K562 (cell line): Measurements from ENCODE around the gene USP11. TPM values are rescaled to one million over a fixed set of nuclear protein-coding genes. Genes with fewer than 3 reads are reported as not detected.

Experiments used
- ATAC-seq: fragments of 200-7000 bp; cut with Tn5 transposase; 3 replicates; pipeline ENCODE4 v1.9.1; 2020; ENCODE audit warnings: moderate library complexity
- BruUV-seq: library from RNA; stranded (reverse); fragments of 400-500 nt; replicated peaks from 2 replicates; lab custom pipeline; 2021; lab: Mats Ljungman, UMichigan
- CTCF ChIA-PET: fragments of 300-600 bp; formaldehyde crosslinking; extraction: SDS; loops from one replicate; lab custom pipeline; 2021; ENCODE audit warnings: low intra/inter-chr PET ratio; lab: Yijun Ruan, JAX
- POLR2A ChIA-PET: fragments of 300-600, 350-650 bp; sonication (Branson Sonifier 250); formaldehyde crosslinking; extraction: SDS; loops from one replicate; lab custom pipeline; 2021; ENCODE audit warnings: antibody characterized with exemption, inconsistent platforms; lab: Yijun Ruan, JAX
- DNase-seq, 4 experiments: peaks; one replicate each; pipeline versions ENCODE4 v3.0.0 to v3.0.0-alpha.2; 2011 to 2018; ENCODE audit warnings: low spot score in 3 of 4, mixed read lengths in 3 of 4; ENCODE audit errors: extremely low read depth in 1 of 4
- FAIRE-seq: peaks from 2 replicates; lab custom pipeline; 2011; peaks lifted over from hg19 to GRCh38; lab: Jason Lieb, UNC
- H2AFZ ChIP-seq: 2 replicates; pipeline ENCODE4 v1.6.0; 2011; ENCODE audit warnings: low read depth, low read length, control low read depth, inconsistent platforms
- H3K27ac ChIP-seq: fragments of 200-600 bp; 3 replicates; pipeline ENCODE4 v1.8.0; 2011; ENCODE audit warnings: low read depth, mild to moderate bottlenecking, control low read depth, inconsistent platforms, low read length, moderate library complexity, mixed read lengths; ENCODE audit errors: extremely low read depth
- H3K27me3 ChIP-seq, 2 experiments: fragments of 300-600 bp in 1 of 2; 2 replicates in 1 of 2; 3 replicates in 1 of 2; pipeline versions ENCODE4 v1.6.0 to v1.8.0; 2011; ENCODE audit warnings: inconsistent platforms in 2 of 2, low read length in 2 of 2, mild to moderate bottlenecking in 1 of 2, mixed read lengths in 1 of 2, moderate library complexity in 1 of 2; ENCODE audit not compliant: control insufficient read depth in 2 of 2, insufficient read depth in 2 of 2
- H3K36me3 ChIP-seq: fragments of 300-600 bp; 3 replicates; pipeline ENCODE4 v1.8.0; 2011; ENCODE audit warnings: mild to moderate bottlenecking, low read length, inconsistent platforms; ENCODE audit not compliant: control insufficient read depth, insufficient read depth
- H3K4me1 ChIP-seq, 2 experiments: fragments of 200-600 bp in 1 of 2; replicated peaks in 1 of 2; 2 replicates in 1 of 2; 3 replicates in 1 of 2; pipeline versions ENCODE4 v1.5.1 to v1.8.0; 2011; ENCODE audit warnings: inconsistent platforms in 2 of 2, low read length in 2 of 2, mild to moderate bottlenecking in 1 of 2, mixed read lengths in 1 of 2, moderate library complexity in 1 of 2; ENCODE audit not compliant: control insufficient read depth in 2 of 2, insufficient read depth in 2 of 2
- H3K4me2 ChIP-seq: 2 replicates; pipeline ENCODE4 v1.6.1; 2011; ENCODE audit warnings: low read length, control low read depth, inconsistent platforms, mixed read lengths; ENCODE audit not compliant: insufficient read depth
- H3K4me3 ChIP-seq: fragments of 200-600 bp; sonication (generic), shearing (Covaris generic); 2 replicates; pipeline ENCODE4 v1.5.1; 2016; ENCODE audit warnings: control low read depth, inconsistent platforms
- H3K79me2 ChIP-seq: fragments of 200-600 bp; 3 replicates; pipeline ENCODE4 v1.8.0; 2011; ENCODE audit warnings: low read length, inconsistent platforms; ENCODE audit not compliant: control insufficient read depth, insufficient read depth
- H3K9ac ChIP-seq, 2 experiments: 2 replicates each; pipeline versions ENCODE4 v1.6.0 to v1.6.1; 2011; ENCODE audit warnings: low read depth in 2 of 2, low read length in 2 of 2, control low read depth in 1 of 2, inconsistent platforms in 1 of 2, mild to moderate bottlenecking in 1 of 2, mixed read lengths in 1 of 2; ENCODE audit not compliant: insufficient read depth in 1 of 2
- H3K9me1 ChIP-seq: one replicate; pipeline ENCODE4 v1.6.0; 2011; ENCODE audit warnings: inconsistent platforms, mild to moderate bottlenecking, low read length, moderate library complexity; ENCODE audit not compliant: control insufficient read depth, insufficient read depth
- H3K9me3 ChIP-seq: replicated peaks from 2 replicates; pipeline ENCODE4 v1.5.1; 2011; ENCODE audit warnings: low read depth, low read length, inconsistent platforms; ENCODE audit not compliant: control insufficient read depth, insufficient read depth
- H4K20me1 ChIP-seq: replicated peaks from 2 replicates; pipeline ENCODE4 v1.6.1; 2011; ENCODE audit warnings: low read length, inconsistent platforms, mixed read lengths; ENCODE audit not compliant: control insufficient read depth, insufficient read depth
- HNRNPH1 ChIP-seq: fragments of 200-400 bp; formaldehyde crosslinking; optimal IDR thresholded peaks from 2 replicates; pipeline ENCODE3; 2017; ENCODE audit warnings: low read depth, mild to moderate bottlenecking, low read length, moderate library complexity
- IFI16 ChIP-seq: fragments of 250-450 bp; sonication (Bioruptor Pico); IDR thresholded peaks from 2 replicates; pipeline ENCODE4 v2.1.2; 2022; ENCODE audit warnings: mild to moderate bottlenecking, inconsistent platforms
- KDM1A ChIP-seq, 2 experiments: fragments of 450-650 bp; IDR thresholded peaks; 2 replicates each; pipeline ENCODE4 v1.6.1; 2016; ENCODE audit warnings: mild to moderate bottlenecking in 2 of 2
- LCOR ChIP-seq: sonication (generic); formaldehyde crosslinking; IDR thresholded peaks from 2 replicates; pipeline ENCODE4 v1.8.0; 2022; ENCODE audit warnings: mild to moderate bottlenecking, missing genetic modification reagents
- LEF1 ChIP-seq: fragments of 450-650 bp; IDR thresholded peaks from 2 replicates; pipeline ENCODE4 v1.6.1; 2016; ENCODE audit warnings: mild to moderate bottlenecking
- MED1 ChIP-seq: sonication (generic); formaldehyde crosslinking; IDR thresholded peaks from 2 replicates; pipeline ENCODE4 v1.8.1; 2023; ENCODE audit warnings: missing genetic modification reagents, borderline replicate concordance
- NR2F6 ChIP-seq: fragments of 450-650 bp; formaldehyde crosslinking; IDR thresholded peaks from 2 replicates; pipeline ENCODE4 v1.4.0; 2020; ENCODE audit warnings: mild to moderate bottlenecking
- POLR3A ChIP-seq: IDR thresholded peaks from 2 replicates; pipeline ENCODE4 v1.6.1; 2011; ENCODE audit warnings: borderline replicate concordance, mild to moderate bottlenecking, moderate library complexity; ENCODE audit not compliant: insufficient read length, insufficient read depth; ENCODE audit errors: extremely low read depth
- RFX5 ChIP-seq: IDR thresholded peaks from 2 replicates; pipeline ENCODE4 v1.6.1; 2011; ENCODE audit warnings: low read depth, mild to moderate bottlenecking, improper control_type of control experiment, low read length
- TARDBP ChIP-seq: fragments of 450-650 bp; IDR thresholded peaks from 2 replicates; pipeline ENCODE4 v1.6.1; 2016
- ZNF282 ChIP-seq: sonication (generic); formaldehyde crosslinking; IDR thresholded peaks from 2 replicates; pipeline ENCODE4 v1.8.1; 2023; ENCODE audit warnings: missing genetic modification reagents
- ZNF398 ChIP-seq: fragments of 250-450 bp; sonication (Bioruptor Pico); IDR thresholded peaks from 2 replicates; pipeline ENCODE4 v1.8.0; 2021; ENCODE audit warnings: moderate library complexity, mild to moderate bottlenecking, inconsistent platforms
- ZSCAN32 ChIP-seq: fragments of 450-650 bp; formaldehyde crosslinking; IDR thresholded peaks from 2 replicates; pipeline ENCODE4 v1.4.0; 2020; ENCODE audit warnings: mild to moderate bottlenecking, moderate library complexity
- WGBS: fragments of 100-300 bp; shearing (Covaris generic); methylation state at CpG from one replicate; pipeline ENCODE4 v1.1.6; 2016; ENCODE audit warnings: low coverage, mixed read lengths; ENCODE audit not compliant: insufficient coverage; ENCODE audit errors: missing lambda C conversion rate; 5-methylcytosine and 5-hydroxymethylcytosine counted together
- in situ Hi-C: fragments of 300-500 bp; cut with MboI; formaldehyde crosslinking; loops from 4 replicates; pipeline ENCODE4 v1.15.0; 2018; ENCODE audit warnings: inconsistent platforms, mixed read lengths
- intact Hi-C: fragments of 100-400 bp; cut with micrococcal nuclease; formaldehyde crosslinking; loops from 2 replicates; pipeline ENCODE4 v1.14.2; 2022
- polyA plus RNA-seq, 8 experiments: library from polyadenylated mRNA; depleted of rRNA in 4 of 8; stranded (reverse) in 5 of 8; unstranded in 3 of 8; fragments of >200 nt; fragmentation: Nextera tagmentation in 2 of 8; fragmentation: Illumina TruSeq in 1 of 8; extraction: Ambion mirVana in 2 of 8; extraction: Trizol in 1 of 8; gene quantifications; 2 replicates each; pipeline versions ENCODE4 v1.2.1 to v1.2.3, GENCODE V29; 2011 to 2014; ENCODE audit warnings: inconsistent platforms in 1 of 8, missing spikeins in 1 of 8
- total RNA-seq, 7 experiments: library from RNA; depleted of rRNA in 6 of 7; stranded (reverse); fragments of >200 nt in 6 of 7; fragmentation: Illumina TruSeq in 2 of 7; extraction: Trizol in 2 of 7; gene quantifications; 2 replicates each; pipeline versions ENCODE4 v1.2.1 to v1.2.3, GENCODE V29; 2011 to 2021; ENCODE audit warnings: low replicate concordance in 1 of 7
- TF ChIP-seq, protein P1 (sequence below): sonication (generic); formaldehyde crosslinking; IDR thresholded peaks from 2 replicates; pipeline ENCODE4 v1.8.1; 2023; ENCODE audit warnings: mild to moderate bottlenecking, missing genetic modification reagents
- TF ChIP-seq, protein P2 (sequence below): IDR thresholded peaks from 2 replicates; pipeline ENCODE4 v1.6.1; 2011; ENCODE audit warnings: borderline replicate concordance, low read depth, mild to moderate bottlenecking, moderate library complexity, low read length; ENCODE audit not compliant: insufficient read depth, poor library complexity, severe bottlenecking

Gene USP11
- total and polyA plus RNA-seq, 9 of the 15 experiments (the other 6 are each of a cell fraction or from before 2014, with no cell fraction given), result 2.5 to 29.0 (median 11.7) TPM

DNA sequence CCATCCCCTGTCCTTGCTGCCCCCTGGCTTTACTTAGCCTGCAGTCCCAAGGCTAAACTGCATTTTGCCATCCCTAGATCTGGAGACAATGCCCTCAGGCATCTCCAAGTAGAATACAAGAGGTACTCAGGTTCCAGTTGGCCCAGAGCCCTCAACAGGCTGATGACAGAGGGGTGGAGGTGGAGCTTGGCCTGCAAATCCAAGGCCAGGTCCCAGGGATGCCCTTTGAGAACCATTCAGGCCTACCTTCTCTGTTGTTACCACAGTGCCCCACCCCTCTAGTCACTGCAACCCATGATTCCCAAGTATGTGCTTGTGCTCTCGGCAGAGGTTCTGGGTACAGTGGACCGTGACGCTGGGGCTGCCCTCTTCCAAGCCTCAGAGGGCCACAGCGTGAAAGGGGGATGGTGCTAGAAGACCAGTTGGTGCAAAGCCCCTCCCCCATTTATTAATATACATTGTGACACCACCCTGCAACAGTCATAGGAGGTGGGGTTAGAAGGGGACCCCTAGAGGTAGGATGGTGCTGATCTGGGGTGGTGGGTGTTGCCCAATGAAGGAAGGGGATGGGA lies 45.6 kb upstream of the USP11 start:
- ATAC-seq, result no peak
- TF ChIP-seq TARDBP (no peak), LCOR (CRISPR knock-in tag) (no peak), NR2F6 (CRISPR knock-in tag) (no peak), LEF1 (no peak), RFX5 (no peak), KDM1A (IDR thresholded peaks at IDR 0.05) (no peak), ZNF282 (CRISPR knock-in tag) (no peak), HNRNPH1 (no peak), POLR3A (no peak), ZSCAN32 (CRISPR knock-in tag) (no peak), IFI16 (CRISPR knock-in tag) (no peak), MED1 (CRISPR knock-in tag) (no peak), ZNF398 (CRISPR knock-in tag) (no peak)
- TF ChIP-seq, protein P1, sequence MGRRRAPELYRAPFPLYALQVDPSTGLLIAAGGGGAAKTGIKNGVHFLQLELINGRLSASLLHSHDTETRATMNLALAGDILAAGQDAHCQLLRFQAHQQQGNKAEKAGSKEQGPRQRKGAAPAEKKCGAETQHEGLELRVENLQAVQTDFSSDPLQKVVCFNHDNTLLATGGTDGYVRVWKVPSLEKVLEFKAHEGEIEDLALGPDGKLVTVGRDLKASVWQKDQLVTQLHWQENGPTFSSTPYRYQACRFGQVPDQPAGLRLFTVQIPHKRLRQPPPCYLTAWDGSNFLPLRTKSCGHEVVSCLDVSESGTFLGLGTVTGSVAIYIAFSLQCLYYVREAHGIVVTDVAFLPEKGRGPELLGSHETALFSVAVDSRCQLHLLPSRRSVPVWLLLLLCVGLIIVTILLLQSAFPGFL, result no peak
- TF ChIP-seq, protein P2, sequence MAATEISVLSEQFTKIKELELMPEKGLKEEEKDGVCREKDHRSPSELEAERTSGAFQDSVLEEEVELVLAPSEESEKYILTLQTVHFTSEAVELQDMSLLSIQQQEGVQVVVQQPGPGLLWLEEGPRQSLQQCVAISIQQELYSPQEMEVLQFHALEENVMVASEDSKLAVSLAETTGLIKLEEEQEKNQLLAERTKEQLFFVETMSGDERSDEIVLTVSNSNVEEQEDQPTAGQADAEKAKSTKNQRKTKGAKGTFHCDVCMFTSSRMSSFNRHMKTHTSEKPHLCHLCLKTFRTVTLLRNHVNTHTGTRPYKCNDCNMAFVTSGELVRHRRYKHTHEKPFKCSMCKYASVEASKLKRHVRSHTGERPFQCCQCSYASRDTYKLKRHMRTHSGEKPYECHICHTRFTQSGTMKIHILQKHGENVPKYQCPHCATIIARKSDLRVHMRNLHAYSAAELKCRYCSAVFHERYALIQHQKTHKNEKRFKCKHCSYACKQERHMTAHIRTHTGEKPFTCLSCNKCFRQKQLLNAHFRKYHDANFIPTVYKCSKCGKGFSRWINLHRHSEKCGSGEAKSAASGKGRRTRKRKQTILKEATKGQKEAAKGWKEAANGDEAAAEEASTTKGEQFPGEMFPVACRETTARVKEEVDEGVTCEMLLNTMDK, result no peak

More for the DNA sequence above, 45.6 kb upstream of the USP11 start:
- DNase-seq, result no peak
- H4K20me1 ChIP-seq, result no peaks in the 10 kb centered on the region
- FAIRE-seq, result no peak
- no peak overlapping the region for H3K27ac ChIP-seq
- H3K27me3 ChIP-seq, result no peaks in the 10 kb centered on the region
- H3K36me3 ChIP-seq, result peaks cover 38% of the 10 kb centered on the region; the same call in 2 of the 3 replicates
- H3K4me2 ChIP-seq, result no peak overlapping the region
- no peaks in the 10 kb centered on the region for H3K9me3 ChIP-seq
- no TSS peak for BruUV-seq
- CTCF ChIA-PET, result no interaction called here
- no peak overlapping the region for H2AFZ ChIP-seq
- intact Hi-C loops (no loop called here), in situ Hi-C loops (no loop called here)
- no peak overlapping the region for H3K4me3 ChIP-seq
- peaks cover 4% of the 10 kb centered on the region; the same call in 2 of the 3 replicates for H3K79me2 ChIP-seq
- whole genome bisulfite sequencing, result 89% methylated on average over 4 of the region's 4 CpGs
- POLR2A ChIA-PET, result no interaction called here
- no peaks in the 10 kb centered on the region for H3K9me1 ChIP-seq
- no peak overlapping the region for H3K9ac ChIP-seq
- H3K4me1 ChIP-seq, result peaks cover 0 to 16% of the 10 kb centered on the region in 2 experiments; a peak in 3 of 5 replicates
